Measurements from ENCODE around the gene EML3.
"Not testable (repeated sequence)": the region's sequence is repeated elsewhere in the genome, so short reads cannot be mapped to it uniquely, and the experiment has no call there.

The EML3 gene

GRCh38 chr11:62569611-62570010, 43.0 kb downstream of the EML3 start:
- DNase-seq: no peak

- no peak for DNase-seq
These were observed 45.4 kb downstream of the EML3 start for GRCh38 chr11:62567018-62567633.

DNA sequence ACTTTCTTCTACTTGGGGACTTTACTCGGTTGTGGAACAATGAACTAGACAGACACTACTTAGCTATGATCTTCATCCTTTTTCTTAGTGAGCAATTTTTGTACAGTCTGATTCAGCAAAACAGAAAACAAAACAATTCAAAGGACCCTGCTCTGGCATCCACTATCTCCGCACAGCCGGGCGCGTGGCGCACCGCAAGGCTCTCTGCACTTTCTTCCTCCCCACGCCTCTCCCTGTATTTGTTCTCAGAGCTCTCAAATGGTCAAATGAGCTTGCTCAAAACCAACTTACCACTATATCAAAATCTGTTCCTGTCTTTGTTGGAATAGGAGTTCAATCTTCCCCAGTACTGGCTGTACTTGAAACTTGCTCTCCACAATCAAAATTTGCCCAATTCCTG, 46.3 kb downstream of the EML3 start:
- DNase-seq: no peak

GRCh38 chr11:62565100-62565802, 47.3 kb downstream of the EML3 start:
- no peak for DNase-seq

- not testable (repeated sequence) for DNase-seq
These were observed 50.8 kb downstream of the EML3 start for GRCh38 chr11:62561677-62562230.

- peak in 1 of 2 experiments; percentile 19 for DNase-seq
These were observed 51.9 kb downstream of the EML3 start for GRCh38 chr11:62560566-62561103.

DNA sequence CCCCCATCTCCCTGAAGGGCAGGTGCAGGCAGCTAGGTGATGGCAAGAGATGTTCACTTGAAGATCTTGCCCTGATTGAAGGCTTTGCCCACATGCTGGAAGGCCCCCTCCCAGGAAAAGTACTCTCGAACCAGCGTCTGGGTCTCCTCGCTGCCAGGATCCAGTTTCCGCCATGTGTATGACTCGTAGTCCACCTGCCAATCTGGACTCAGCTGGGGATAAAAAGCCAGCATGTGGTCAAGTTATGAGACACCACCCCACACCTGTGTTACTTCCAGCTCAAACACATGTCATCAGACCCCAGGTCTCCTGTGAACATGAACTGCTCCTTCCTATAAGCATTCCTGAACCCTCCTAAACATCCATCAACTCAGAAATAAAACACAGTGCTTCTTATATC, 52.9 kb downstream of the EML3 start:
- not testable (repeated sequence) for DNase-seq

- DNase-seq: no peak
These were observed 53.4 kb downstream of the EML3 start for GRCh38 chr11:62559204-62559603.

- no peak for DNase-seq
These were observed 53.9 kb downstream of the EML3 start for GRCh38 chr11:62558669-62559068.

DNA sequence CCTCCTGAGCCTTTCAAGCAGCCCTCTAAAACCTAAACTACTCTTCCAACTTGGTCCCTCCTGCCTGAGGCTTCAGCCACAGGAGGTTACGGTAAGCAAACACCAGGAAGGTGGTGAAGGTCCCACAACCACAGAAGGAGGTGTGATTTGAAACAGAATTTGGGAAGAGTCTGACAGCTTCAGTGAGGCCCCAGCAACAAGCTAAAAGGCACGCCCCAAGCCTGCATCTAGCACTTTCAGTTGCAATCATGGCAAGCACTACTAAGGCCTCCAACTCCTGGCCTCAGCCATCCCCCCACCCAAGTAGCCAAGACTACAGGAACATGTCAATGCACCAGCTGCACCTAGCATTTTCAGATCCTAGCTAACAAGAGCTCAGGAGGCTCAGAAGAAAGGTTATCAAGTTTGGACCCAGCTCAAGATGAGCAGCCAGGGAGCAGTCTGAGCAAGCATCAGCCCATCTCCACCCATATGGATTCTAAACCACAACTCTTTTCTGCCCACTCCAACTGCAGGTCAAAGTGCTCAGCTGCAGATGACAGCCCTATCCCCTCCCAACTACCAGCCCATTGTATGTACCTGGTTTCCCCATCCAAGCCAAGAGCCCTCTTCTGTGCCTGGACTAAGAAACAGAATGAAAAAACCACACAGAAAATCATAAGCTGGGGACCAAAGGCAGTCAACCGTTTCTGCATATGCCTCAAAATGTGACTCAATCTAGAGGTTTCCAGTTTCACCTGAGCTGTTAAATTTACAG, 55.5 kb downstream of the EML3 start:
- DNase-seq: no peak

GRCh38 chr11:62556108-62556874, 56.3 kb downstream of the EML3 start:
- DNase-seq: peak; percentile 14 to 38

GRCh38 chr11:62555464-62556107, 57.0 kb downstream of the EML3 start:
- no peak for DNase-seq

GRCh38 chr11:62554387-62555167, 58.0 kb downstream of the EML3 start:
- DNase-seq: no peak

DNA sequence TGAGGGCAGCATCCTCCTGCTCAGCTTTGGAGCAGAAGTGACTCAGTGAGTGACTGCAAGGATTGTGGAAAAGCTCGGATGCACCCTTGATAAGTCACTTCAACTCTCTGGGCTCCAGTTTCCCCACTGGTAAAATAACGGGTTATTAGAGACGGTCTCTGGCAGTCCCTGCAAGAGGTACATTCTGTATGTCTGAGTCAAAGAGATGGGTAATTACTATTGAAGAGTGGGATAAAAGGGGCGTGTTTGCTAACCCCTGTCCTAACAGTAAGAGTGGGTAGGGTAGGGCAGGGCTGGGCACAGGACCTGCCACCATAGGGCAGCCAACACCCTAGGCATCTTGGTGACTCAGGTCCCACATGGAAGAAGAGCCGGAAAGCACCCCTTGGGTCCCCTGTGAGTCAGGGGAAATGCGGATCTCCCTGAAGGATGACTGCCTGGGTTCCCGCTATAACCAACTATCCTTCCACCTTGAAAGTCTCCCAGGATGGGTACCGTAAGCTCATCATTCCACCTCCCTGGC, 58.7 kb downstream of the EML3 start:
- no peak for DNase-seq

DNA sequence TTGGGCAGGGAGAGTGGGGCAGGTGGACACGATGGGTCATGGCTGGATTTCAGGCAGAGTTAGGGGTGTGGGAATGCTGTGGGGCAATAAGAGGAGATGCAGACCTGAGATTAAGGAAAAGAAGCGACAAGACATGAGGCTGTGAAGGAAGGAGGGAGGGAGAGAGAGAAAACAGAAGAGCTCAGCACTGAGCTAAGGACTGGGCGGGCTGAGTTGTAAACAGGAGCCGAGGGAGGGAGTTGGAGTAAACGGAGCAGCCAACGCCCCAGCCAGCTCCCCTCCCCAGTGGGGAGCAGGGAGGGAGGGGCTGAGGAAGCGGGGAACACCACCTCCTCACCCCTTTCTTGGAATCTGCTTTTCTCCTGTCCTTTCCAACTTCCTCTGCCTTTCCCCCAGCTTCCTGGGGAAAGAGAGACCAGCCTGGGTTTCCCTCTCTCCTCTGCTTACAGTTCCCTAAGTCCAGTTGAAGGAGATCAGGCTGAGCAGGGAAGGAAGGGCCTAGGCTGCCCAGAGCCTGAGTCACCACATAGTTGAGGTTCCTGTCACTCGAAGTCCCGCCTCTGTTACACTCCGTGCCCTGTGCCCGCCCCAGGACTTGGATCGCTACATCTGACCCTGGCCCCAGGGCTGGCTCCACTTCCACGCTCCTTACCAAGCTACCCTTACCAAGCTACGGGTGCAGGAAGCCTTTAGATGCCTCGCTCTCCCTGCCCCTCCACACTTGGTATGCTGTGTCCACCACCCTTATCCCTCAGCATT, 59.3 kb downstream of the EML3 start:
- DNase-seq: no peak

- no peak for DNase-seq
These were observed 60.0 kb downstream of the EML3 start for GRCh38 chr11:62552485-62553079.

Measured in NCI-H1930 (cell line).